ENCODE results near the gene STK31.

STK31 gene

GRCh38 chr7:23685731-23686130 is 24.3 kb upstream of the STK31 start:
- no peak overlapping the region for H3K27ac ChIP-seq
- no peak overlapping the region for H3K9ac ChIP-seq

GRCh38 chr7:23687011-23687410 is 23.0 kb upstream of the STK31 start:
- no peak for TF ChIP-seq Cebpa-rat (IDR thresholded peaks at IDR 0.05)
- no peak overlapping the region for H3K4me2 ChIP-seq
- no peaks in the 10 kb centered on the region for H3K4me1 ChIP-seq
- H3K9me3 ChIP-seq = no peaks in the 10 kb centered on the region
- H3K27me3 ChIP-seq = no peaks in the 10 kb centered on the region
- no peak overlapping the region for H3K9ac ChIP-seq
- H3K4me3 ChIP-seq = no peak overlapping the region
- peaks cover 45% of the 10 kb centered on the region; the same call in 1 of the 2 replicates for H4K20me1 ChIP-seq
- H3K36me3 ChIP-seq = peaks cover 59% of the 10 kb centered on the region
- no peak overlapping the region for H3K27ac ChIP-seq

More at GRCh38 chr7:23685731-23686130, 24.3 kb upstream of the STK31 start:
- Histone ChIP-seq H3K9me3 (no peaks in the 10 kb centered on the region), H3K27me3 (no peaks in the 10 kb centered on the region), H3K36me3 (peaks cover 49% of the 10 kb centered on the region), H3K4me2 (no peak overlapping the region), H4K20me1 (peaks cover 50% of the 10 kb centered on the region; the same call in 1 of the 2 replicates), H3K4me3 (no peak overlapping the region), H3K4me1 (peaks cover 11% of the 10 kb centered on the region)
- no peak for TF ChIP-seq Cebpa-rat (IDR thresholded peaks at IDR 0.05)

- Histone ChIP-seq H3K4me1 (no peaks in the 10 kb centered on the region), H3K4me2 (no peak overlapping the region), H4K20me1 (peaks cover 29% of the 10 kb centered on the region; the same call in 1 of the 2 replicates), H3K9me3 (peaks cover 12% of the 10 kb centered on the region), H3K27ac (no peak overlapping the region), H3K36me3 (peaks cover 68% of the 10 kb centered on the region), H3K4me3 (no peak overlapping the region), H3K27me3 (no peaks in the 10 kb centered on the region), H3K9ac (no peak overlapping the region)
- TF ChIP-seq Cebpa-rat (IDR thresholded peaks at IDR 0.05) = no peak
These were observed 20.9 kb upstream of the STK31 start for GRCh38 chr7:23689165-23689564.

- no peak for TF ChIP-seq Cebpa-rat (IDR thresholded peaks at IDR 0.05)
- H4K20me1 ChIP-seq = peaks cover 8% of the 10 kb centered on the region; the same call in 1 of the 2 replicates
- no peak overlapping the region for H3K4me2 ChIP-seq
- no peak overlapping the region for H3K9ac ChIP-seq
- H3K4me3 ChIP-seq = no peak overlapping the region
- H3K4me1 ChIP-seq = no peaks in the 10 kb centered on the region
- peaks cover 12% of the 10 kb centered on the region for H3K9me3 ChIP-seq
- no peak overlapping the region for H3K27ac ChIP-seq
- peaks cover 82% of the 10 kb centered on the region for H3K36me3 ChIP-seq
- H3K27me3 ChIP-seq = no peaks in the 10 kb centered on the region
These were observed 18.7 kb upstream of the STK31 start for GRCh38 chr7:23691320-23691719.

- no peak overlapping the region for H3K27ac ChIP-seq
- TF ChIP-seq Cebpa-rat (IDR thresholded peaks at IDR 0.05) = no peak
- H3K4me3 ChIP-seq = no peak overlapping the region
- H3K9ac ChIP-seq = no peak overlapping the region
- no peaks in the 10 kb centered on the region for H4K20me1 ChIP-seq
- H3K36me3 ChIP-seq = peaks cover 82% of the 10 kb centered on the region
- no peaks in the 10 kb centered on the region for H3K4me1 ChIP-seq
- H3K4me2 ChIP-seq = no peak overlapping the region
- H3K9me3 ChIP-seq = peaks cover 12% of the 10 kb centered on the region
- H3K27me3 ChIP-seq = no peaks in the 10 kb centered on the region
These were observed 16.8 kb upstream of the STK31 start for GRCh38 chr7:23693224-23693623.

DNA sequence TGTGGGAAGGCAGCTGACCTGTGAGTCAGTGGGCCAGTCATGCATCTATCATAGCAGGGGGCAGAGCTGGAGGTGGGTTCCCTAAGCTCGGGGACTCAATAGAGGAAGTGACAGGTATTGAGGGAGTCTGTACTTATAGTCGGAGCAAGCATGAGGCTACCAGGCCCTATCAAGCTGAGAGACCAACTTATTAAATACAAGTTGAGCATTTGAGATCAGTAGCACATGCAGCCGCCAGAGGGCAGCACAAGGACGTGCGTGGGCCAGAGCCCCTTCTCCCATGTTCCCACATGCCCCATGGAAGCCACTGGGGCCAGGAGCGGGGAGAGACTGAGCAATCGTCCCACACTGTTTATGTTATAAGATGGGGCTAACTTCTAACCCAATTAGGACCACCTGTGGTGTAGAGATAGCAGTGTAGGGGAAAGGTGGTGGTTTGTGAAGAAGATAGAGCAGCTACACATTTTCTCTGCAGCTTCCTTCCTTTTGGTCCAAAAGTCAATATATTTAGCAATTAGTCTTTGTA is 13.0 kb upstream of the STK31 start:
- no peak for TF ChIP-seq Cebpa-rat (IDR thresholded peaks at IDR 0.05)
- H3K27ac ChIP-seq = no peak overlapping the region
- H3K4me2 ChIP-seq = no peak overlapping the region
- H3K9me3 ChIP-seq = peaks cover 12% of the 10 kb centered on the region
- peaks cover 80% of the 10 kb centered on the region for H3K36me3 ChIP-seq
- no peaks in the 10 kb centered on the region for H3K4me1 ChIP-seq
- H3K9ac ChIP-seq = no peak overlapping the region
- no peak overlapping the region for H3K4me3 ChIP-seq
- H3K27me3 ChIP-seq = no peaks in the 10 kb centered on the region
- H4K20me1 ChIP-seq = no peaks in the 10 kb centered on the region

DNA sequence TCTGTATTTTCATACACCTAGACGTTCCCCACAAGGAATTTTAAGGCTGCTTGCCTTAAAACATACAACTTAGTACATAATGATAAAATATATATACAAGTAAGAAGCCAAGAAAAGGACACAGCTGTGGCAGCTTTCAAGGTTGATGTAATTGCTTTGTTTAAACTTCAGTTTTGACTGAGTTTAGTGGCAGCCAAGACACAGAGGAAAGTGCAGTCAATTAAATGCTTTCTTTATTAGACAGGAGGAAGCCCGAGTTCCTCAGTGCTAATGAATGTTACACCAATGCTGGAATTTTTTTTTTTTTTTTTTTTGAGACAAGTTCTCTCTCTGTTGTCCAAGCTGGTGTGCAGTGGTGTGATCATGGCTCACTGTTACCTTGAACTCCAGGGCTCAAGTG is 11.2 kb upstream of the STK31 start:
- Histone ChIP-seq H3K4me2 (no peak overlapping the region), H3K9ac (no peak overlapping the region), H3K36me3 (peaks cover 78% of the 10 kb centered on the region)

DNA sequence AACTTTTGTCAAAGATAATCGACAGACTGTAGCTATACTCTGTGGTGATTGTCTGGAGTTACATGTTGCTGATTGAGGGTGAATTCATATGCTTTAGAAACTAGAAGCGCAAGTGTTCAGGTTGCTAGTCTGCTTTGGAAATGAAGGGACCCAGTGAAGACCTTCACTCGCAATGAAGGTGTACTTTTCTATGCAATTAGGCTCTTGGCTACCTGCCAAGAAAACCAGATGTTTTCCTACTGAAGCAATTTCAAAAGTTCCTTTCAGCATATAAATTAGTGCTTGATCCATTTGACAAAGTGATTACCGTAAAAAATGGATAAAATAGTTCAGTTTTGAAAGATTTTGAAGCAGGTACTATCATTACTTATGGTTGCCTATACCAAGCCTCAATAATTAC is 10.0 kb upstream of the STK31 start:
- no peak overlapping the region for H3K9ac ChIP-seq
- TF ChIP-seq Cebpa-rat (IDR thresholded peaks at IDR 0.05) = no peak
- peaks cover 25% of the 10 kb centered on the region for H3K9me3 ChIP-seq

More for the DNA sequence above, 11.2 kb upstream of the STK31 start:
- no peaks in the 10 kb centered on the region for H3K4me1 ChIP-seq
- H3K27ac ChIP-seq = no peak overlapping the region
- no peak for TF ChIP-seq Cebpa-rat (IDR thresholded peaks at IDR 0.05)
- no peaks in the 10 kb centered on the region for H3K27me3 ChIP-seq
- H3K9me3 ChIP-seq = peaks cover 15% of the 10 kb centered on the region
- no peak overlapping the region for H3K4me3 ChIP-seq
- H4K20me1 ChIP-seq = no peaks in the 10 kb centered on the region

DNA sequence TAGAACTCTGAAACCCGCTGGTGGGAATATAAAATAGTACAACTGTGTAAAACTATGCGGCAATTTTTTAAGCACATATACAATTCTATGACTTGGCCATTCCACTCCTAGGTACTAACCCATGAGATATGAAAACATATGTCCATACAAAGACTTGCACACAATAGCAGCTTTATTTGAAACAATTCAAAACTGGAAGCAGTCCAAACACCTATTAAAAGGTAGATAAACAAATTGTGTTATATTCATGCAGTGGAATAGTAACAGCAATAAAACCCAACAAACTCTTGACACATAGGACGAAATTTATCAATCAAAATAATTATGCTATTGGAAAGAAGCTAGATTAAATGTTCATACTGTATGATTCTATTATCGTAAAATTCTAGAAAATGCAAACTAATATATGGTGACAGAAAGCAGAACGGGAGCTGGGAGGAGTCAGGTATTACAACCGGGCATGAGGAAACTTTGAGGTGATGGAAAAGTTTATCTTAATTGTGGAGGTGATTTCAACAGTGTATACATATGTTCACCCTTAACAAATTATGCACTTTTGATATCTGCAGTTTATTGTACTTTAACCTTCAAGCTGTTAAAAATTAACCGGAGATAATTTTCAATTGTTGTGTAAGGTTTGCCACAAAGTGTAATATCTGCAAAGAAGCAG is 803 bp upstream of the STK31 start:
- Histone ChIP-seq H3K4me2 (no peak overlapping the region), H3K36me3 (peaks cover 25% of the 10 kb centered on the region), H3K9ac (no peak overlapping the region), H3K27me3 (no peaks in the 10 kb centered on the region), H3K4me1 (no peaks in the 10 kb centered on the region), H4K20me1 (no peaks in the 10 kb centered on the region), H3K9me3 (peaks cover 21% of the 10 kb centered on the region), H3K27ac (no peak overlapping the region), H3K4me3 (no peak overlapping the region)
- TF ChIP-seq Cebpa-rat (IDR thresholded peaks at IDR 0.05) = no peak

More for the DNA sequence above, 10.0 kb upstream of the STK31 start:
- H3K27me3 ChIP-seq = no peaks in the 10 kb centered on the region
- no peaks in the 10 kb centered on the region for H3K4me1 ChIP-seq
- H3K4me2 ChIP-seq = no peak overlapping the region
- H3K36me3 ChIP-seq = peaks cover 78% of the 10 kb centered on the region
- H4K20me1 ChIP-seq = no peaks in the 10 kb centered on the region
- H3K27ac ChIP-seq = no peak overlapping the region
- no peak overlapping the region for H3K4me3 ChIP-seq

GRCh38 chr7:23712368-23713284 is 2.6 kb downstream of the STK31 start:
- H3K4me1 ChIP-seq = no peaks in the 10 kb centered on the region
- no peak overlapping the region for H3K4me2 ChIP-seq
- H4K20me1 ChIP-seq = no peaks in the 10 kb centered on the region
- no peak overlapping the region for H3K9ac ChIP-seq
- no peak overlapping the region for H3K4me3 ChIP-seq
- no peaks in the 10 kb centered on the region for H3K27me3 ChIP-seq
- H3K9me3 ChIP-seq = no peaks in the 10 kb centered on the region
- H3K36me3 ChIP-seq = no peaks in the 10 kb centered on the region
- TF ChIP-seq Cebpa-rat (IDR thresholded peaks at IDR 0.05) = no peak
- H3K27ac ChIP-seq = no peak overlapping the region
